Raji (cell line): ENCODE data around the gene RABEP2.

Experiments used
- POLR2A ChIP-seq: IDR thresholded peaks from 2 replicates; pipeline ENCODE4 v1.6.1; 2011; ENCODE audit warnings: low read depth, low read length, control low read depth; ENCODE audit not compliant: insufficient read depth

RABEP2 gene

GRCh38 chr16:28924762-28925385 is at the start of gene RABEP2:
Gene RABEP2 (minus strand): TSS chr16:28925238. CDS start chr16:28925163, 75 bp downstream.
- no peak for TF ChIP-seq POLR2A

- peak; percentile 90 for TF ChIP-seq POLR2A
These were observed 49.6 kb upstream of the RABEP2 start, which contains the start of gene SPNS1 for GRCh38 chr16:28974437-28975157. Gene SPNS1 (plus strand): TSS chr16:28974778. CDS start chr16:28975152, 374 bp downstream.

- TF ChIP-seq POLR2A: no peak
These were observed 49.0 kb upstream of the RABEP2 start for GRCh38 chr16:28974007-28974436.

- TF ChIP-seq POLR2A: no peak
These were observed 42.1 kb upstream of the RABEP2 start for GRCh38 chr16:28967156-28967555.

- TF ChIP-seq POLR2A: no peak
These were observed 39.5 kb upstream of the RABEP2 start for GRCh38 chr16:28964496-28964895.

GRCh38 chr16:28964072-28964471 is 39.0 kb upstream of the RABEP2 start:
- no peak for TF ChIP-seq POLR2A

- no peak for TF ChIP-seq POLR2A
These were observed 33.8 kb upstream of the RABEP2 start for GRCh38 chr16:28958836-28959235.

- TF ChIP-seq POLR2A: no peak
These were observed 33.2 kb upstream of the RABEP2 start for GRCh38 chr16:28958216-28958615.

GRCh38 chr16:28951410-28951943 is 26.4 kb upstream of the RABEP2 start:
- TF ChIP-seq POLR2A: no peak

GRCh38 chr16:28950648-28951409 is 25.8 kb upstream of the RABEP2 start, which contains the start of gene NFATC2IP:
Gene NFATC2IP (plus strand): TSS chr16:28950937. CDS start chr16:28951012, 75 bp downstream.
- peak; percentile 79 for TF ChIP-seq POLR2A

GRCh38 chr16:28946681-28947080 is 21.6 kb upstream of the RABEP2 start:
- TF ChIP-seq POLR2A: no peak

GRCh38 chr16:28943281-28943680 is 18.2 kb upstream of the RABEP2 start:
- TF ChIP-seq POLR2A: no peak

GRCh38 chr16:28938721-28939120 is 13.7 kb upstream of the RABEP2 start:
- no peak for TF ChIP-seq POLR2A

GRCh38 chr16:28937222-28937876 is 12.3 kb upstream of the RABEP2 start:
- no peak for TF ChIP-seq POLR2A

GRCh38 chr16:28936784-28937155 is 11.7 kb upstream of the RABEP2 start:
- no peak for TF ChIP-seq POLR2A
